GM23248 (cell line): ENCODE measurements around the gene GRM7.

Experiments used
- EZH2 ChIP-seq: fragments of 200-600 bp; sonication (generic); IDR thresholded peaks from 2 replicates; pipeline ENCODE4 v1.6.1; 2018; ENCODE audit warnings: antibody characterized with exemption, mild to moderate bottlenecking; ENCODE audit not compliant: insufficient read depth, poor library complexity, severe bottlenecking
- EZH2phosphoT487 ChIP-seq: fragments of 200-600 bp; sonication (generic); IDR thresholded peaks from 2 replicates; pipeline ENCODE4 v1.6.1; 2018; ENCODE audit warnings: antibody characterized with exemption, moderate library complexity, mild to moderate bottlenecking, low read depth; ENCODE audit not compliant: insufficient read depth

DNA sequence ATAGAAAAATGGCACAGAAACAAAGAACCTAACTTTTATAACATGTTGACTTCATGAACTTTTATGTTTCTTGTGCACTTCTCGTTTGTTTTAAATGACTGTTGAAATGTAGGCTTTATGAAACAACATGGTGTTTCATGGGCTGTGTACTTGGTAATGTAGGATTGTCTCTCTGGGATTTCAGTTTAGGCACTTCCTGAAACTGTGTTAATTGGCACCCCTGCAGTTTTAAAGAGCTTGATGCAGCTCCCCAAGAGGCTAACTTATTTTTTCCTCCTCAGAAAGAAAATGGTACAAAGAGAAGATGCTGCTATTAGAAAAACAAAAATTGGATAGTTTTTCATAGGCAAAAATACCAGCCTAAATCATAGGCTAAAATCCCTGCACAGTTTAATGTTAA lies 239.2 kb downstream of the GRM7 start:
- TF ChIP-seq EZH2phosphoT487 (no peak), EZH2 (no peak)
